Right lobe of liver (tissue), 6 donors: ENCODE results near the gene MUTYH. TPM values are rescaled to one million over a fixed set of nuclear protein-coding genes. Genes with fewer than 3 reads are reported as not detected.

Experiments
- ATAC-seq, 4 donors: fragments of 200-7000 bp; cut with Tn5 transposase; one replicate each; pipeline ENCODE4 v1.9.1; 2020; ENCODE audit warnings: mild to moderate bottlenecking in 4 of 4, moderate library complexity in 4 of 4
- DNase-seq, 3 donors: peaks; one replicate each; pipeline ENCODE4 v3.0.0-alpha.2; 2020
- H3K27ac ChIP-seq, 3 donors: fragments of 200-600 bp; one replicate each; pipeline ENCODE4 v1.8.0; 2022
- H3K27me3 ChIP-seq, 2 donors: fragments of 200-600 bp; one replicate each; pipeline ENCODE4 v1.8.0; 2022
- H3K36me3 ChIP-seq, 4 donors: fragments of 200-600 bp; sonication (generic) in 1 of 4; one replicate each; pipeline versions ENCODE4 v1.5.1 to v1.8.0; 2017 to 2022; ENCODE audit warnings: control low read depth in 1 of 4
- H3K4me1 ChIP-seq, 4 donors: fragments of 200-600 bp; sonication (generic) in 1 of 4; one replicate each; pipeline versions ENCODE4 v1.5.1 to v1.8.0; 2017 to 2022; ENCODE audit warnings: control low read depth in 1 of 4
- H3K4me3 ChIP-seq, 3 donors: fragments of 200-600 bp; one replicate each; pipeline ENCODE4 v1.8.0; 2022
- H3K9me3 ChIP-seq, 4 donors: fragments of 200-600 bp; sonication (generic) in 1 of 4; one replicate each; pipeline versions ENCODE4 v1.5.1 to v1.8.0; 2017 to 2022; ENCODE audit warnings: control low read depth in 1 of 4
- POLR2A ChIP-seq: fragments of 450-650 bp; IDR thresholded peaks from one replicate; pipeline ENCODE4 v1.6.1; 2017; ENCODE audit warnings: antibody characterized with exemption, mild to moderate bottlenecking
- WGBS: methylation state at CpG from one replicate; pipeline ENCODE4 v1.1.6; 2018; ENCODE audit warnings: low coverage, low lambda C conversion rate; ENCODE audit not compliant: insufficient coverage; ENCODE audit errors: missing lambda C conversion rate; 5-methylcytosine and 5-hydroxymethylcytosine counted together
- intact Hi-C, 2 donors: fragments of 100-400 bp; cut with DNase I; formaldehyde crosslinking; loops; one replicate each; pipeline versions ENCODE4 v1.11.2 to v1.14.1; 2022
- total RNA-seq, 6 experiments: library from RNA; depleted of rRNA in 2 of 6; stranded (reverse); fragments of >200 nt in 2 of 6; fragmentation: NEBNext Ultra II Directional in 3 of 6; extraction: Animal tissue kit (Norgen Biotek cat#: 25700) in 3 of 6; gene quantifications; one replicate each; pipeline versions ENCODE4 v1.1.0 to v1.2.4, GENCODE V29; 2016 to 2023
- TF ChIP-seq, protein P1 (sequence below), 4 donors: fragments of 200-600 bp in 3 of 4; fragments of 450-650 bp in 1 of 4; IDR thresholded peaks; one replicate each; pipeline versions ENCODE4 v1.5.1 to v1.8.0; 2016 to 2022; ENCODE audit warnings: antibody characterized with exemption in 4 of 4, mild to moderate bottlenecking in 2 of 4
- donor health status: DM: no; HTN: yes; CAD: no.
- donor health status: DM: no; HTN: no; CAD: no.
- donor health status: DM: no; HTN: no; CAD: no.
- donor health status: DM: no; HTN: yes; CAD: no.
- donor health status: DM: no; HTN: yes; CAD: no.

MUTYH gene
- total RNA-seq, 6 experiments from 2014 or later = 7.2 to 11.9 (median 8.4) TPM

DNA sequence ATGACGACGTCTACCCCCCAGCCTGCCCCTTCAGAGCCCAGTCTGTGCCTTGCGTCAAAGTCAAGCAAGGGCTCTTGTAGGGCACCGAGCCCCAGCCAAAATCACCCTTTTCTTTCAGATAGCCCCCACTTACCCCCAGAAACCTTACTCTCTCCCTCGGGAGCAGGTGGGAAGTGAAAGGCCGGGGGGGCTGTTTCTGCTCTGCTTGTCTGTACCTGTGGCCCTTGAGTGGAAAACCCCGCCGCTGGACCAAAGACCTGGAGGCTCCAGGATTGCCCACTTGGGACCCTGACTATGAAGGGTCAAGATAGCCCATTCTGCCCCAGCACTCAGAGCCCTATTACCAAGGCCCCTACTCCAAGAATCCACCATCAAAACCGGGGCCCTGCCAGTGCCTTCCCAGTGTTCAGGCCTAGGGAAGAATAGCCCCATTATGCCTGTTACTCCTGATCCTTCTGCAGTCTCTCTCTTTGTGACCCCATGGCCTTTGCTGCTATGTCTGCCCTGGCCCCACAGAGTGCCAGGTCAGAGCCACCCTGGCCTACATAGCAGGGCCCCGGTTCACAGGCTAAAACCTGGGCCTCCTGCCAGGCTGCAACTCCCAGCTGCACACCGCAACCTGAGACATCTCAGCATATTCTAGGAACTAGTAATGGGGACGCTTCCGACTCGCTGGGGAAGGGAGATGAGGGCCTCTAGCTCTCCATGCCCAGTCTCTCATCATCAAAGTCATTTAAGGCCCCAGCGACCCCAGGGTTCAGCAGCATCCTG is 35.7 kb downstream of the MUTYH start:
- 25% methylated on average over 11 of the region's 15 CpGs for WGBS
- peak; percentile 64 to 82 (median 80) for DNase-seq
- Histone ChIP-seq H3K9me3 (no peaks in the 10 kb centered on the region), H3K27me3 (no peaks in the 10 kb centered on the region), H3K4me1 (peaks cover 0 to 6% (median 2%) of the 10 kb centered on the region in 4 donors), H3K4me3 (peak overlapping the region; percentile 86 to 93 (median 91)), H3K27ac (peak overlapping the region; percentile 90 to 93 (median 91)), H3K36me3 (no peaks in the 10 kb centered on the region)
- no peak for TF ChIP-seq POLR2A
- TF ChIP-seq, protein P1, sequence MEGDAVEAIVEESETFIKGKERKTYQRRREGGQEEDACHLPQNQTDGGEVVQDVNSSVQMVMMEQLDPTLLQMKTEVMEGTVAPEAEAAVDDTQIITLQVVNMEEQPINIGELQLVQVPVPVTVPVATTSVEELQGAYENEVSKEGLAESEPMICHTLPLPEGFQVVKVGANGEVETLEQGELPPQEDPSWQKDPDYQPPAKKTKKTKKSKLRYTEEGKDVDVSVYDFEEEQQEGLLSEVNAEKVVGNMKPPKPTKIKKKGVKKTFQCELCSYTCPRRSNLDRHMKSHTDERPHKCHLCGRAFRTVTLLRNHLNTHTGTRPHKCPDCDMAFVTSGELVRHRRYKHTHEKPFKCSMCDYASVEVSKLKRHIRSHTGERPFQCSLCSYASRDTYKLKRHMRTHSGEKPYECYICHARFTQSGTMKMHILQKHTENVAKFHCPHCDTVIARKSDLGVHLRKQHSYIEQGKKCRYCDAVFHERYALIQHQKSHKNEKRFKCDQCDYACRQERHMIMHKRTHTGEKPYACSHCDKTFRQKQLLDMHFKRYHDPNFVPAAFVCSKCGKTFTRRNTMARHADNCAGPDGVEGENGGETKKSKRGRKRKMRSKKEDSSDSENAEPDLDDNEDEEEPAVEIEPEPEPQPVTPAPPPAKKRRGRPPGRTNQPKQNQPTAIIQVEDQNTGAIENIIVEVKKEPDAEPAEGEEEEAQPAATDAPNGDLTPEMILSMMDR (IDR thresholded peaks at IDR 0.05) = no peak
- ATAC-seq = peak; percentile 30 to 53 (median 48)
- intact Hi-C loops = no loop called here

DNA sequence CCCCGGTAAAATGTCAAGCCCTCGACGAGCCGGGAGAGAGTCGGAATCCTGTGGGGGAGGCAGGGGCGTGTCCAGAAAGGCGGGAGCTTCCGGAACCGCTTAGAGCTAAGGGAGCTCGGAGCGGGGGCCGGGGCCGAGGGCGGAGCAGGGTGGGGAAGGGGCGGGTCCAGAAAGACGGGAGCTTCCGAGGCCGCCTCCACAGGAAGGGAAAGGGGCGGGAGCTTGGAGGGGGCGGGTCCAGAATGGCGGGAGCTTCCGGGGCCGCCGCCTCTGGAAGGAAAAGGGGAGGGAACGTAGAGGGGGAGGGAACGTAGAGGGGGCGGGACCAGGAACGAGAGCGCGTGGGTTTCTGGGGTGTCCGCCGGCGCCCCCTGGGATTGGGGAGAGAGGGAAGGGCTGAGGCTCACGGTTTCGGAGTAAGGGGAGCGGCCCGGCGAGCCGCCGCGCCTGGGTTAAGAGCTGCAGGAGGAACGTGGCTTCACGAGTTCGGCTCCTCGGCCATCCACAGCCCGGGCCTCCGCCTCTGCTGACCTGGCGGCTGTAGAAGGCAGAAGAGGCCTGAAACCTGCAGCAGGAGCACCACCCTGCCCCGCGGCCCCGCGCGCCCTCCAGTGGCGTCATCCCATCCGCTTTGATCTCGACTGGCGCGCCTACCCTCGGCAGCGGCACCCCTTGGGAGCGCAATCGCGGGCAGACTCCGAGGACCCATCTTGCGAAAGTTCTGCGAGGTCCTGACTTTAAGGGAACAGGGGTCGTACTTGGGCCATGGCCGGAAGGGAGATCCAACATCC is 36.5 kb downstream of the MUTYH start:
- Histone ChIP-seq H3K4me1 (peaks cover 0 to 6% (median 2%) of the 10 kb centered on the region in 4 donors), H3K36me3 (no peaks in the 10 kb centered on the region), H3K27ac (peak overlapping the region; percentile 90 to 93 (median 91)), H3K27me3 (no peaks in the 10 kb centered on the region), H3K9me3 (no peaks in the 10 kb centered on the region), H3K4me3 (peak overlapping the region; percentile 86 to 93 (median 91))
- ATAC-seq (peak; percentile 93 to 96 (median 94)), DNase-seq (peak; percentile 99)
- peak; percentile 82 for TF ChIP-seq POLR2A
- TF ChIP-seq, protein P1 (IDR thresholded peaks at IDR 0.05) = peak; percentile 61 to 72 (median 67)
- intact Hi-C loops = no loop called here
- under 1% methylated on average over 47 of the region's 68 CpGs for WGBS

DNA sequence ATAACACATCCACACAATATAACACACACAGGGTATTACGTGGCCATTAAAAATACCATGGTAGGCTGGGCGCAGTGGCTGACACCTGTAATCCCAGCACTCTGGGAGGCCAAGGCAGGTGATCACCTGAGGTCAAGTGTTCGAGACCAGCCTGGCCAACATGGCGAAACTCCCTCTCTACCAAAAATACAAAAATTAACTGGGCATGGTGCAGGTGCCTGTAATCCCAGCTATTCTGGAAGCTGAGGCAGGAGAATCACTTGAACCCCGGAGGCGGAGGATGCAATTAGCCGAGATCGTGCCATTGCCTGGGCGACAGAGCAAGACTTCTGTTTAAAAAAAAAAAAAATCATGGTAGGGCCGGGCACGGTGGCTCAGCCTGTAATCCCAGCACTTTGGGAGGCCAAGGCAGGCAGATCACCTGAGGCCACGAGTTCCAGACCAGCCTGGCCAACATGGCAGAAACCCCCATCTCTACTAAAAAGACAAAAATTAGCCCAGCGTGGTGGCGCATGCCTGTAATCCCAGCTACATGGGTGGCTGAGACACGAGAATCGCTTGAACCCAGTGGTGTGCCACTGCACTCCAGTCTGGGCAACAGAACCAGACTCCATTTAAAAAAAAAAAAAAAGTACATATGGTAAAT is 37.6 kb downstream of the MUTYH start:
- Histone ChIP-seq H3K4me1 (peaks cover 0 to 10% (median 2%) of the 10 kb centered on the region in 4 donors), H3K27ac (peak overlapping the region in 2 of 3 donors; percentile 65 to 79), H3K36me3 (no peaks in the 10 kb centered on the region), H3K27me3 (no peaks in the 10 kb centered on the region), H3K4me3 (peak overlapping the region; percentile 68 to 93 (median 91)), H3K9me3 (no peaks in the 10 kb centered on the region)
- no peak for TF ChIP-seq POLR2A
- TF ChIP-seq, protein P1 (IDR thresholded peaks at IDR 0.05) = no peak
- no peak for ATAC-seq
- DNase-seq = no peak
- WGBS = 88% methylated on average over 13 of the region's 16 CpGs
- intact Hi-C loops = no loop called here

DNA sequence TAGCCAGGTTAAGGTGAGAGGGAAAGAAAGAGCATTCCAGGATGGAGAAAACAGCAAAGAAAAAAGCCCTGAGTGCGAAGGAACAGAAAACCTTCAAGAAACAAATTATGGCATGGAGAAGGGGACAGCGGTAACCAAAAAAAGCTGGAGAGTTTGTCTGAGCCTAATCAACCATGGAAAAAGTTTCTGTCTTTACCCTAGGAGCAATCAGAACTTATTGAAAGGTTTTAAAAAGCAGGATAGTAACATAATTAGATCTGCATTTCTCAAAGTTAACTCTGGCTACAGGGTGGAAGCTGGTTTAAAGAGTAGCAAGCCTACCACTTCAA is 39.6 kb downstream of the MUTYH start:
- no peak overlapping the region for H3K4me3 ChIP-seq
- DNase-seq (no peak), ATAC-seq (no peak)
- peaks cover 0 to 10% (median 2%) of the 10 kb centered on the region in 4 donors for H3K4me1 ChIP-seq
- no peaks in the 10 kb centered on the region for H3K27me3 ChIP-seq
- no peaks in the 10 kb centered on the region for H3K36me3 ChIP-seq
- no peaks in the 10 kb centered on the region for H3K9me3 ChIP-seq
- TF ChIP-seq POLR2A = no peak
- TF ChIP-seq, protein P1 (IDR thresholded peaks at IDR 0.05) = no peak
- H3K27ac ChIP-seq = no peak overlapping the region
- 52% methylated on average over 2 of the region's 2 CpGs for WGBS
- intact Hi-C loops = no loop called here
